Skeletal muscle cell (primary cell): Measurements from ENCODE around the gene ATP13A4.

Source experiments
- DNase-seq: peaks from one replicate; pipeline ENCODE4 v3.0.0-alpha.2; 2010; ENCODE audit warnings: low read depth
- H3K4me3 ChIP-seq: 2 replicates; pipeline ENCODE4 v1.5.1; 2011; ENCODE audit warnings: low read depth, mild to moderate bottlenecking, control low read depth, low read length, moderate library complexity

Gene ATP13A4, protein sequence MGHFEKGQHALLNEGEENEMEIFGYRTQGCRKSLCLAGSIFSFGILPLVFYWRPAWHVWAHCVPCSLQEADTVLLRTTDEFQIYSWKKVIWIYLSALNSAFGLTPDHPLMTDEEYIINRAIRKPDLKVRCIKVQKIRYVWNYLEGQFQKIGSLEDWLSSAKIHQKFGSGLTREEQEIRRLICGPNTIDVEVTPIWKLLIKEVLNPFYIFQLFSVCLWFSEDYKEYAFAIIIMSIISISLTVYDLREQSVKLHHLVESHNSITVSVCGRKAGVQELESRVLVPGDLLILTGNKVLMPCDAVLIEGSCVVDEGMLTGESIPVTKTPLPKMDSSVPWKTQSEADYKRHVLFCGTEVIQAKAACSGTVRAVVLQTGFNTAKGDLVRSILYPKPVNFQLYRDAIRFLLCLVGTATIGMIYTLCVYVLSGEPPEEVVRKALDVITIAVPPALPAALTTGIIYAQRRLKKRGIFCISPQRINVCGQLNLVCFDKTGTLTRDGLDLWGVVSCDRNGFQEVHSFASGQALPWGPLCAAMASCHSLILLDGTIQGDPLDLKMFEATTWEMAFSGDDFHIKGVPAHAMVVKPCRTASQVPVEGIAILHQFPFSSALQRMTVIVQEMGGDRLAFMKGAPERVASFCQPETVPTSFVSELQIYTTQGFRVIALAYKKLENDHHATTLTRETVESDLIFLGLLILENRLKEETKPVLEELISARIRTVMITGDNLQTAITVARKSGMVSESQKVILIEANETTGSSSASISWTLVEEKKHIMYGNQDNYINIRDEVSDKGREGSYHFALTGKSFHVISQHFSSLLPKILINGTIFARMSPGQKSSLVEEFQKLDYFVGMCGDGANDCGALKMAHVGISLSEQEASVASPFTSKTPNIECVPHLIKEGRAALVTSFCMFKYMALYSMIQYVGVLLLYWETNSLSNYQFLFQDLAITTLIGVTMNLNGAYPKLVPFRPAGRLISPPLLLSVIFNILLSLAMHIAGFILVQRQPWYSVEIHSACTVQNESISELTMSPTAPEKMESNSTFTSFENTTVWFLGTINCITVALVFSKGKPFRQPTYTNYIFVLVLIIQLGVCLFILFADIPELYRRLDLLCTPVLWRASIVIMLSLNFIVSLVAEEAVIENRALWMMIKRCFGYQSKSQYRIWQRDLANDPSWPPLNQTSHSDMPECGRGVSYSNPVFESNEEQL

DNA sequence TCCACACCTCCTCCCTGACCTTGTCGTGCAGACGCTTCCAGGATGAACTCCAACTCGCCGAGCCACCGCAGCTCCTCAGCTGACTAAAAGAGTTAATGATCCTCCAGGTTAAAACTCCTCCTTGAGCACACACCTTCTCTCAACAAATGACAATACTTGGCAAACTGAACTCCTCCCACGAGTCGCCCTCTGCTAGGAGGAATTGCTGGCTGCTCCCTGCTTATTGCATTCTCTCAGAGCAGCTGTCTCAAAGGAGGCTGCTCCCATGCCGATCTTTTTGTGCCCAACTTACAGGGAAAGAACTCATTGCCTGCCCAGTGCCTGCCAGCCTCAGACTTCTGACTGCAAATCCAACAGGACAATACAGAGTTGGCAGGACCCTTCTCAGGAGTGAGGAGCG, at the start of gene ATP13A4:
ATP13A4 (minus strand) TSS at position 85 of the 400 bp plus-strand sequence. CDS start 96 bp downstream, outside the sequence.
- no peak for DNase-seq
- no peak within 1 kb of the TSS for H3K4me3 ChIP-seq

DNA sequence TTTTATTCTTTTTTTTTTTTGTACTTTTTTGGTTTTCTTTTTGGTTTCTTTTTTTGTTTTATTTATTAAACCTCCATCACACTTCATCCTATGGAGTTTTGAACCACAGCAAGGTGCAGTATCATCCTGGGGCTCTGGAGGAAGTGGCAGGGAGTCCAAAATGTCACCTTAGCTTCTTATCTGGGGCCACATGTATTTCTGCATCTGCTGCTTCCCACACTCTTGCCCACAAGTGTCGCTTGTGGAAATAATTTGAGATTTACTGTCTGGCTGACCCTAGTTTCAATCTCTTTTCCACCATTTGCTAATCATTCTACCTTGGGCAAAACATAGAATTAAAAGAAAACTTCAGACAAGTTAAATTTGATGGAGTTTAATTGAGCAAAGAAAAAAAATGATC, 44.7 kb upstream of the ATP13A4 start:
- DNase-seq = no peak
- no peak overlapping the region for H3K4me3 ChIP-seq

DNA sequence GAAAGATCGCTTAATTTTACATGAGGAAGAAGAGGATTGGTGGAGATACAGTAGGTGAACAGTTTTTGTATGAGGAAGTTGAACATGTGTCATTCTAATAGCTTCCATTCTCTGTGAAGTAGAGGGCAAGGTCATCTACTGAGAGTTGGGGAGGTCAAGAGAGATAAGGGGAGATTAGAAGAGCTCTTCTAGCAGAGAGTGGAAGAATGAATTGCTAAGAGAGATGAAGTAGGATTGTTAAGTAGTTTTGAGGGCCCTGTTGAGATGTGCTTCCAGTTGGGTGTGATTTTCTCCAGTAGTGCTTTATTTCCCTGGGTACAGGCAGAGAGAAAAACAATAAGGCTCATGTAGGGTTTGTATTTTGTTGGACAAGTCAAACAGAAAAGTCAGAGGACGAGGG, 43.5 kb upstream of the ATP13A4 start:
- H3K4me3 ChIP-seq = no peak overlapping the region
- DNase-seq = no peak

DNA sequence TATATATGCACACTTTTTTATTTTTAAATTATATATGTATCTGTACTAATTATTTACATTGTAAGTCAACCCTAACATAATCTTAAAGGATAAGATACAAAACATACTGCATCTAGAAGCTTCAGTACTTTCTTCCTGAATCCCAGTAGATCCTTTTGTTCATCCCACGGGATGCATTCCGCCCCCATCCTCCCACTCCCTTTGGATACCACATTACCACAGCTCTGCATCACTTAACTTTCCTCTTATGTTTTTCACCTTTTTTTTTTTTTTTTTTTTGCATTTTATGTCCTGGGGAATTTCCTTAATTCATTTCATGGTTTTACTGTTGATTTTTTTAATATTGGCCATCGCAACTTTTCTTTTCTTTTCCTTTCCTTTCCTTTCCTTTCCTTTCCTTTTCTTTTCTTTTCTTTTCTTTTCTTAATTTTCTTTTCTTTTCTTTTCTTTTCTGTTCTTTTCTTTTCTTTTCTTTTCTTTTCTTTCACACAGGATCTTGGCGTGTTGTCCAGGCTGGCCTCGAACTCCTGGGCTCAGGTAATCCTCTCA, 41.3 kb upstream of the ATP13A4 start:
- DNase-seq = no peak
- H3K4me3 ChIP-seq = no peak overlapping the region

DNA sequence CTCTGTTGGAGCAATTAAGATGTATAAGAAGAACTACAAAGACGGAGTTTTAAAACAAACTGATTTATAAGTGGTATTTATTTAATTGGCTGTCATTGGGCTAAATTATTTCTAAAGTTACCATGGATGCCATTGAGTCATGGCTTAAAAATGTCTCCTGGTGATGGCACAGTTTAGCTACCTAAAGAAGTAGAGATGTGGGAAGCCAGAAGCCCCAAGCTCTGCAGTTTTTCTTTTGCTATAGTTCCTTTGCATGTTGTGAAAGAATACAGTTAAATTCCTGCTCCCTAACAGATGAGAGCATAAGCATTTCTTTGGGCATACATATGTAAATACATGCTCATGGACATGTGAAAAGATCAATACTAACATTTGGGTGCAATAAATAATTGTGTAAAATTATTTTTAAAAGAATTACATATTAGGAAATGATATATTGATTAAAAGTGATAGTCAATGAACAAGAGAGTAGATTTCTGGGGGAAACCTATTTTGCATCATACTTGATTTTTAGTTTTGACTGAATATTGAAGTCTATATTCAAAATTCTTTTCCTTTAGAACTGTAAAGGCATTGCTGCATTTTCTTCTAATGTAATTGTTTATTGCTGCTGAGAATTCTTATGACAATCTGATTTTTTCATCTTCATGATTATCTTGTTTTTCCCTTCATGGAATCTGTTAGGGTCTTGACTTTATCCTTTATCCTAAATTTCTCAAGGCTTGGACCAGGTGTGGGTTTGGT, 40.4 kb upstream of the ATP13A4 start:
- DNase-seq = no peak
- H3K4me3 ChIP-seq = no peak overlapping the region

DNA sequence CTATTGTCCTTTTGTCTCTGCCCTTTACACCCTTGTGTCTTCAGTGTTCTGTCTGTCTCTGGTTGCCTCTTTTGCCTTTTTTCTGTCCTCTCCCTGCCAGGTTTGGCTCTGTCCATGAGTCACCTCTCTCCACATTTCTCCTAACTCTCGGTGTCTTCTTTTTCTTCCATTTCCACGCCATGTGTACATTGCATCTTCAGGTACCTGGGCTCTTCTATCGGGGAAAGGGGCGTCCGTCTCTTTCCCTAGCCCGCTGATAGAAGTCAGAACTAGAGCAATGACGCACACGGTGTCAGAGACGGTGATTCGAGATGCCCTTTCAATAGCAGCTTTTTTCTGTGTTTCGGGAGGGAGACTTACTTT, 39.0 kb upstream of the ATP13A4 start:
- DNase-seq = no peak
- H3K4me3 ChIP-seq = peak overlapping the region; percentile 83

DNA sequence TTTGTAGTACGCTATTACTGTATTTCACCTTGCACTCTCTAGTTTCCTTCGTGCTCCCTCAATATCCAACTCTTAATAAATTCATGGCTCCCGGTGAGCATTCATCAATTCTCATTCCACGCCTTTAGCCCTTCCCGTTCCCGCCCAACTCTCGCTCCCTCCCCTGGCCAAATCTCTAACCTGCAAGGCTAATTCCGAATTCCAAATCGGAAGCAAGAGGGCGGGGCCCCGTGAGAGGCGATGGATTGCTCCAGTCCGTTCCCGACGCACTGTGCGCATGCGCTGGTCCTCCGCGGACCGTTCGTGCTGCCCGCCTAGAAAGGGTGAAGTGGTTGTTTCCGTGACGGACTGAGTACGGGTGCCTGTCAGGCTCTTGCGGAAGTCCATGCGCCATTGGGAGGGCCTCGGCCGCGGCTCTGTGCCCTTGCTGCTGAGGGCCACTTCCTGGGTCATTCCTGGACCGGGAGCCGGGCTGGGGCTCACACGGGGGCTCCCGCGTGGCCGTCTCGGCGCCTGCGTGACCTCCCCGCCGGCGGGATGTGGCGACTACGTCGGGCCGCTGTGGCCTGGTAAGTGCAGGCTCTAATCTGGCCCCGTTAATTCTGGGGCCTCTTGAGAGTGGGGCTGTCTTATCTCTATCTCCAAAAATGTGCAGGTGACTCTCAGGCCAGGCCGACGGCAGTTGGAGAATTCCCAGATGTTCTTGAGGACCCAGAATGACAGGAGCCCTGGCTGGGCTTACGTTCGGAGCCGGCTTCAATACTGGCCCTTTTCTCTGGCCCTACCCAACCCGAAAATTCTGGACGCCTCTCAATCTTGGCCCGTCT, 38.4 kb upstream of the ATP13A4 start, which contains the start of gene OPA1:
OPA1 (plus strand) TSS at position 368 of the 827 bp plus-strand sequence; CDS start at position 538, 170 bp downstream.
- H3K4me3 ChIP-seq = peak within 1 kb of the TSS; percentile 83
- DNase-seq = peak; percentile 96

DNA sequence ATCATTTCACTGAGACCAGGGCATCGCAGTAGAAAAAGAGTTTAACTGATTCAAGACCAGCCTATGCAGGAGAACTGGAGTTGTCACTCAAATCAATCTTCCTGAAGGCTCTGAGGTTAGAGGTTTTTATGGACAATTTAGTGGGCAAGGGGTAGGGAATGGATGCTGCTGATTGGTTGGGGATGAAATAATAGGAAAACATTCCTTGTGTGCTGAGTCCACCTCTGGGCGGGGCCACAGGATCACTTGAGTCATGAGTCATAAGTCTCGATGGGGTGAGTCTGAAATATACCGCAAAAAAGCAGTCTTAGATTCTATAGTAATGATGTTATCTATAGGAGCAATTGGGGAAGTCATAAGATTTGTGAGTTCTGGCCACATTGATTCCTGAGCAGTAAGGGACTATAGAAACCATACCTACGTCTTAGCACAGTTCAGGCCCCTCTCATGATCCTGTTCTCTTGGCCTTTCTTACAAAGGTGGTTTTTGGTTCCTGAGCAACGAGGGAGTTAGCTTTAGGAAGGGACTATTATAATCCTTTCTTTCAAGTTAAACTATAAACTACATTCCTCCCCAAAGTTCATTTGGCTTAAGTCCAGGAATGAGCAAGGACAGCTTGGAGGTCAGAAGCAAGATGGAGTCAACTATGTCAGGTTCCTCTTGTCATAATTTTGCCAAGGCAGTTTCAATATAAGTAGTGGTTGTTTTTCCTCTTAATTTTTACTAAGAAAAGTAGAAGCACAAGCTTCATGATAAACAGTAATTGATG, 35.6 kb upstream of the ATP13A4 start:
- no peak overlapping the region for H3K4me3 ChIP-seq
- peak; percentile 20 for DNase-seq

DNA sequence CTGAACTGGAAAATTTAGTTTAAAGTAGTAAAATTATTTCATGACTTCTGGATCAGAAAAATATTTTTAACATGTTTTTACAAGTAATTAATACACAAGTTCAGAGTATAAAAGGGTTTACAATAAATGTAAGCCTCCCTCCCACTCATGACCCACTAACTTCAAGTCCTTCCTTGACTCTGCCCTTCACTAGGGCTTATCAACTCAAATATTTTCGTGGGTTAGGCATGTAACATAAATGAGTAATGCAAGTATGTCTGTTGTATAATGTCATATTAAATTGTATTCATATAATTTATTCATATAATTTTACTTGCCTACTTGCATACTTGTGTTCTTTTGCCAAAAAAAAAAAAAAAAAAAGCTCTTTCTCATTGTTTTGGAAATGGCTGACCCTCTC, 34.9 kb upstream of the ATP13A4 start:
- H3K4me3 ChIP-seq = no peak overlapping the region
- DNase-seq = no peak

DNA sequence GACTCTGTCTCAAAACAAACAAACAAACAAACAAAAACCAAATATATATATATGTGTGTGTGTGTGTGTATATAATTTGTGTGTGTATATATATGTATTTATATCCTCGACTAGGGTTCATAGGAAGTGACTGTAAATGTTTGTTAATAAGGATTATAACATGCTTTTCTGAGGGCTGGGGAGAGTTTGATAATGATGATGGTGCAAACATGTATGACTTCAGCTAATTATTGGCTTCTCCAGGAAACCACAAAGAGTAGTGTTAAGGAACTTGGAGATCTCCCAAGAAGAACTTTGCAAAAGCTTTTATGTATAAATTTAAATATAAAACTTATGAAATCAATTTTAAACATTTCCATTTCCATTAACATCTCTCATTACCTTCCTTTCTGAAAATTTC, 34.4 kb upstream of the ATP13A4 start:
- no peak for DNase-seq

DNA sequence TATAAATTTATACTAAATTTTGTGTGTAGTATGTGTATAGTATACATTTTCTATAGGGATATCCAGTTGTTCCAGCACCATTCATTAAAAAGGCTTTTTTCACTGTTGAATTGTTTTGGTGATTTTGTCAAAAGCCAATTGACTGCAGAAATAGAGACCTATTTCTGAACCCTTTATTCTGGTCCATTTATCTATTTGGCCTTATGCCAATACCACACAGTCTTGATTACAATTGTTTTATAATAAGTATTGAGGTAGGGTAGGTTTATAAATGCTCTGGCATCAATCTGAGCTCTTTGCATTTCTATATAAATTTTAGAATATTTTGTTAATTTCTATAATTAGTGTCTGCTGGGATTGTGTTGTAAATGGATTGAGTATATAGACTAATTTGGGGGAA, 31.8 kb upstream of the ATP13A4 start:
- H3K4me3 ChIP-seq = no peak overlapping the region
- DNase-seq = no peak

More for the DNA sequence above, 34.4 kb upstream of the ATP13A4 start:
- no peak overlapping the region for H3K4me3 ChIP-seq

DNA sequence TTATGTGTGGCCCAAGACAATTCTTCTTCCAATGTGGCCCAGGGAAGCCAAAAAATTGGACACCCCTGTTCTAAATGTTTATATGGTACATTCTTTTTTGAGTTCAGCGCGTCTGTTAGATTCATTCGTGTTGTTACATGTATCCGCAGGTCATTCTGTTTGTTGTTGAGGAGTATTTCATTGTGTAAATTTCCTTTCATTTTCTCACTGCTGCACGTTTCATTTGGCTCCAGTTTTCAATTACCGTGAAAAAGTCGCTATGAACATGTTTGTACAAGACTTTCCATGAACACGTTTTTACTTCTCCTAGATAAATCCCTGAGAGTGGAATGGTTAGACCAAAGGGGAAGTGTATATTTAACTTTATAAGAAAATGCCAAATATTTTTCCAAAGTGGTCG, 30.8 kb upstream of the ATP13A4 start:
- no peak for DNase-seq
- H3K4me3 ChIP-seq = no peak overlapping the region

DNA sequence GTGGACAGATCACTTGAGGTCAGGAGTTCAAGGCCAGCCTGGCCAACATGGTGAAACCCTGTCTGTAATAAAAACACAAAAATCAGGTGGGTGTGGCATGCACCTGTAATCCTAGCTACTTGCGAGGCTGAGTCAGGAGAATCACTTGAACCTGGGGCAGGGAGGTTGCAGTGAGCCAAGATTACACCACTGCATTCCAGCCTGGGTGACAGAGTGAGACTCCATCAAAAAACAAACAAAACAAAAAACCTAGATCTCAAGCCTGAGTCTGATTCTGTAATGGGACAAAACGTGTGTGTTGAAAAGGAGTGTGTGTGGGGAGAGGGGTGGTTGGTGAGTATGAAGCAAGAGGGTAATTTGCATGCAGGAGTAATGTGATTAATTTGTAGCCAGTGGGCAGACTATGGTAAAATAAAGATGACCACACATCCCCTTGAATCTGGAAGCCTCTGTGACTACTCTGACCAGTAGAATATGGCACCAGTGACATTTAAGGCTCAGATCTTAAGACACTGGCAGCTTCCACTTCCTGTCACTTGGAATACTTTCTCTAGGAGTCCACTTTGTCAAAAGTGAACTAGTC, 19.9 kb upstream of the ATP13A4 start:
- no peak overlapping the region for H3K4me3 ChIP-seq
- DNase-seq = no peak

DNA sequence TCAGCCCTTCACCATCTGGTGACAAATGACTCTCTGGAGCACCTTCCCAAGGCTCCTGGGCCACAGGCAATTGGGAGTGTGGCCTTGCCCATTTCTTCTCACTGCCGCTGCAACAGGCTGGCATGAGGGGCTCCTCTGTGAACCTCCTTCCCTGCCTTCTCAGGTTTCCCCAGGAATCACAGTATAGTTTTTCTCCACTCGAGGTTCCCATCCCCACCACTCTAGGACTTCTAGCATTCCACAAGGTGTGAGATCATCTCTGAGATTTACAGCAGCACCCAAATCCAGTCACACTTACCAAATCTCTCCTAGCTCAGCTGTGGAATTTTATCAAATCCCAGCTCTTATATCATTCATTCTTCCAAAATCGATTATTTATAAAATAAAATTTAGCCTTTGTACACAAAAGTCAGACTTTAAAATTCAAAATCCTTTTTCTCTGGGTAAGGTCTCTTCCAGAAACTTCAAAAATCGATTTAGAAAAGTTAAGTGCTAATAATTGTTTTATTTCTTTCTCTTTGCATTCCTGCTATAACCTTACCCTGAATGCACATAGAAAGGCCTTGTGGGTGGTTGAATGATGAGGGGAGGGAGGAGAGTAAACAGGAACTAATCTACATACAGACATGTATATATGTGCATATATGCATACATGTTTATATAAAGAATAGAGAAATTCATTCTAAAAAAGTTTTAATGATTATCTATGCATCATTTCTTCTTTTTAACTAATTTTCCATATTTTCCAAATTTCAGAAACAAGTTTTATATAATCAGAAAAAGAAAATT, 18.9 kb upstream of the ATP13A4 start:
- no peak overlapping the region for H3K4me3 ChIP-seq
- no peak for DNase-seq

DNA sequence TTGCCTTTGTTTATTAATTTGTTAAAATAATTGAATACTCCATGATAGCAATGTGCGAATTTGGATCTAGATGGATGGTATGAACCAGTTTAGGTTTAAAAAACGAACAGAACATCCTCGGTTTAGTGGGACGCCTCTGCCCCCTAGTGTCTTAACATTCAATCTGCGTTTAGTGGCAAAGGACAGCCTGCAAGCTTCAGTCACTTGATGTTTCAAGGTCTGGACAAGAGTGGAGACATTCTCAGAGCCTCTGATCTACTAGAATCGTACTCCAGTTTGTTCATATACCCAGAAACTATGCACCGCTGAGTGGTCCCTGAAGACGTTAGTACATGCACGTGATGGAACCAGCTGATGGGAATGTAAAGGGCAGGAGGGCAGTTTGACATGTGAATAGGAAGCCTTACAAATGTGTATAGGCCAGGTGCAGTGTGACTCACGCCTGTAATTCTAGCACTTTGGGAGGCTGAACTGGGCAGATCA, 17.8 kb upstream of the ATP13A4 start:
- no peak overlapping the region for H3K4me3 ChIP-seq
- peak; percentile 23 for DNase-seq

DNA sequence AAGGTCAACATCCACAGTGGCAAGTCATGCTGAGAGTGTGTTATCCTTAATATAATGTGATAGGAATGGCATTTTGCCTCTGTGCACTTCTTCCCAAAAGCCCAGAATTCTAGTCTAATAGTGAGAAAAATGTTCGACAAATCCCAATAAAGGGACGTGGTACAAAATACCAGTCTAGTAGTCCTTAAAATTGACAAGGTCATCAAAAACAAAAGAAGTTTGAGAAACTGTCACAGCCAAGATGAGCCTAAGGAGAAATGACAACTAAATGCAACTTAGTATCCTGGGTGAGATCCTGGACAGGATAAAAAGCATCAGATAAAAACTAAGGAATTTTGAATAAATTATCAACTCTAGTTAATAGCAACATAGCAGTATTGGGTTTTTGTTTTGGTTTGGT, 14.4 kb upstream of the ATP13A4 start:
- no peak overlapping the region for H3K4me3 ChIP-seq
- no peak for DNase-seq
